ENCODE results near the gene HIVEP3. TPM values are rescaled to one million over a fixed set of nuclear protein-coding genes. Genes with fewer than 3 reads are reported as not detected.

HIVEP3 gene
- total RNA-seq, 2 experiments from 2014 or later = 26.3 to 27.2 TPM

DNA sequence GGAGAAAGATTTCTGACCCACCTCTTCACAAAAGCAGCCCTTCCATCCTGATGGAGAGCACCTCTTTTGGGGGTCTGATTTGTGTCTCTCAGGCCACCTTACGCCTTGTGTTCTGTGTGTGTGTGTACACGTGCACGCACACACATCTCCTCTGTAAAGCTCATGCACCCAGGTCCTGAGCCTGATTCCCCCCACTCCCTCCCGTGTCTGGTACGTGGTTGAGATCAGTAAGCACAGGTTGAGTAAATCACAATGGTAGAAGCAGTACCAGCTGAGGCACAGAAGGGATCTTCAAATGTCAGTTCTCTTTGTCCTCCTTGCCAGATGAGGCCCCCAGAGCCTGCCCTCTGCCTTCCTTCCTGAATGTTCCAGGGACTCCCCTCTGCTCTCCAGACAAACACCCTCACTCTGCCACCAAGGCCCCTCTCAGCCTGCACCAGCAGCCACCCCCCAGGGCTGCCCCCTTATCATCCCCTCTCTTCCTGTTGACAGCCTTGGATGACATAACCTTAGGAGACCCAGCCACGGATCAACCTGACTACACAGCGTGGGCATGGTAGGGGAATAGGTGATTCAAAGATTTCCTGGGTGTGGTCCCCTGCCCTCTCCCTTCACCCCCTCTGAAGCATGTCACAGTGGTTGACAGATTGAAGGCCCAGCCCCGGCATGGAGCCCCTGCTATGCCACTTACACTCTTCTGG, 112.8 kb downstream of the HIVEP3 start:
- POLR2A ChIA-PET = no interaction called here

GRCh38 chr1:41804176-41804575, 114.5 kb downstream of the HIVEP3 start:
- ChIA-PET CTCF (interaction anchor here (1.4 to 2.5 kb wide), 2 partner anchors 8 to 66 kb away, joined by 3 to 6 read pairs; no protein-coding TSS in a partner anchor), POLR2A (interaction anchor here (1.2 kb wide), 1 partner anchor 143 kb away, joined by 3 read pairs; no protein-coding TSS in a partner anchor)

More for the DNA sequence above, 112.8 kb downstream of the HIVEP3 start:
- CTCF ChIA-PET = interaction anchor here (1.2 to 1.8 kb wide), 4 partner anchors 9 to 231 kb away, joined by 3 to 5 read pairs (median 4); no protein-coding TSS in a partner anchor

DNA sequence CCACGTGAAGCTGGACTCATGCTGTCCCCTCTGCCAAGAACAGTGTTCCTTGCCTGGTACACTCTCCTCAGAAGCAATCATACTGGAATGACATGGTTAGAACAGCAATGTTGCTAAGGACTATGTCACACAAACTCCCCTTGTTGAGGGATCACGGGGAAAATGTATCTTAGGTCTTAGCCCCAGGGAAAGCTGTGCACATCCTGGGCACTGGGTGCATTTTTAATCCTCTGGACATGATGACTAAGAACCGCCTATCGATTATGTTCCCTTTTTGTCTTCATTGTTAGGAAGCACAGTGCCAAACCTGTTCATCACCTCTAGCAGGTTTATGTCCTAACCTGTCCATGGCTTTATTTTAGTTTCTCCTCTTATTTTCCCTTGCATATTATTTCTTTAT, 115.1 kb downstream of the HIVEP3 start:
- ChIA-PET CTCF (interaction anchor here (0.6 to 2.5 kb wide), 5 partner anchors 8 to 182 kb away, joined by 3 to 6 read pairs (median 4); no protein-coding TSS in a partner anchor), POLR2A (interaction anchor here (1.2 kb wide), 1 partner anchor 142 kb away, joined by 3 read pairs; no protein-coding TSS in a partner anchor)

- POLR2A ChIA-PET = no interaction called here
- CTCF ChIA-PET = interaction anchor here (0.6 to 2.5 kb wide), 6 partner anchors 9 to 229 kb away, joined by 3 to 6 read pairs (median 4); no protein-coding TSS in a partner anchor
Observed at GRCh38 chr1:41802532-41803501, 115.9 kb downstream of the HIVEP3 start.

- POLR2A ChIA-PET = no interaction called here
- CTCF ChIA-PET = interaction anchor here (1.2 kb wide), 1 partner anchor 226 kb away, joined by 3 read pairs; no protein-coding TSS in a partner anchor
Observed at GRCh38 chr1:41800311-41800829, 118.4 kb downstream of the HIVEP3 start.

DNA sequence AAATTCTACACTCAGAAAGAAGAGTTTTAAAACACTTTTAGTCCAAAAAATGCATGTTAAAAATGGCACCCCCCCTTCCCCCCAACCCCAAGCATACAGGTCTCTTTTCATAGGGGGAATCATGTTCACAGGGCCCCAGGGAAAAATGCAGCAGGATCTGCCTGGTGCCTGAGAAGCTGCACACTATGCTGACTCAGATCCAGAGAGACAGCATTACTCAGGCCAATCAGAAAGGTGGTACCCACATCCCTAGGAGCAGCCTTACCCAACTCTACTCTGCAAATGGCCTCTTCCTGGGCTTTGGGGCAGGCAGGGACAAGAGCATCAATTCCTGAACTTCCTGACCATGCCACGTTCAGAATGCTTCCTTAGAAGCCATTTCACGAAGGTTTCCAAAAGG, 119.0 kb downstream of the HIVEP3 start:
- ChIA-PET CTCF (interaction anchor here (1.2 kb wide), 1 partner anchor 226 kb away, joined by 3 read pairs; no protein-coding TSS in a partner anchor), POLR2A (no interaction called here)

DNA sequence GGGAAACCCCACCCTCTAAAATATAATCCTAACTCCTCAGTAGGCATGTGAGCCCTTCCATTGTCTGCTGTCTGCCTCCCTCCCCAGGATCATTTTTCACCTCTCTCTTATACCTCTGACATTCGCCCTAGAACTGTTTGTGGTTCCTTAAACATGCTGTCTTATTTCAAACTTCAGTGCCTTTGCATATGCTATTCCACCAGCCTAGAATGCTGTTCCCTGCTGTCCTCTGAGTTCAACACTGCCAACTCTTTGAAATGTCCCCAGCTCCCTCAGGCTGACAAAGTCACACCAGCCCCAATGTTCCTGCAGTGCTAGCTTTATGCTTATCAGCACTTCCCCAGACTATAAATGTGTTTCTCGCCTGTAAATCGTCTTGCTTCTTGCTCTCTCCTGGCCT, 119.5 kb downstream of the HIVEP3 start:
- CTCF ChIA-PET = no interaction called here
- POLR2A ChIA-PET = no interaction called here

DNA sequence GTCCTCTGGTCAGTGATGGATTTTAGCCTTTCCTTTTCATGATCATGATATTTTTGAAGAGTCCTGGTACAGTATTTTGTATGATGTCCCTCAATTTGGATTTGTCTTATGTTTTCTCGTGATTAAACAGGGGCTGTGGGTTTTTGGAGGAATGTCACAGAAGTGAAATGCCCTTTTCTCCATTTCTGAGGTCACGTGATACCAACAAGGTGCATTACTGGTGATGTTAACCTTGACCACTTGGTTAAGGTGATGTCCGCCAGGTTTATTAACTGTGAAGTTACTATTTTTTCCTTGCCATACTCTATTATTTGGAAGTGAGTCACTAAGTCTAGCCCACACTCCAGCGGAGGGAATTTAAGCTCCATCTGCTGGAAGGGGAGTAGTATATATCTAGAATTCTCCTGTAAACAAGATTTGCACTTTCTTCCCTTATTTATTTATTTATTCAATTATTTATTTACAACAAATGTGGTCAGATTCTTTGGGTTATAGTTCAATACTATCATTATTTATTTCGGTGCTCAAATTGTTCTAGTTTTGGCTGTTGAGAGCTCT, 123.4 kb downstream of the HIVEP3 start:
- POLR2A ChIA-PET = no interaction called here
- CTCF ChIA-PET = no interaction called here

DNA sequence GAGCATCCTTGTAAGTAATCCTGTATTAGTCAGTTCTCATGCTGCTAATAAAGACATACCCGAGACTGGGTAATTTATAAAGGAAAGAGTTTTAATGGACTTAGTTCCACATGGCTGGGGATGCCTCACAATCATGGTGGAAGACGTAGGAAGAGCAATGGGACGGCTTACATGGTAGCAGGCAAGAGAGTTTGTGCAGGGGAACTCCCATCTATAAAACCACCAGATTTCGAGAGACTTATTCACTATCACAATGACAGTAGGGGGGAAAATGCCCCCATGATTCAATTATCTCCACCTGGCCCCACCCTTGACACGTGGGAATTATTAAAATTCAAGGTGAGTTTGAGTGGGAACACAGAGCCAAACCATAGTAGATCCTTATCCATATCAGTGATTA, 124.7 kb downstream of the HIVEP3 start:
- ChIA-PET POLR2A (no interaction called here), CTCF (no interaction called here)

GRCh38 chr1:41792485-41792770, 126.3 kb downstream of the HIVEP3 start:
- ChIA-PET POLR2A (interaction anchor here (0.6 to 1.0 kb wide), 2 partner anchors 119 to 130 kb away, joined by 3 to 4 read pairs; no protein-coding TSS in a partner anchor), CTCF (interaction anchor here (0.6 to 1.3 kb wide), 3 partner anchors 20 to 1933 kb away, joined by 3 to 4 read pairs (median 3); no protein-coding TSS in a partner anchor)

DNA sequence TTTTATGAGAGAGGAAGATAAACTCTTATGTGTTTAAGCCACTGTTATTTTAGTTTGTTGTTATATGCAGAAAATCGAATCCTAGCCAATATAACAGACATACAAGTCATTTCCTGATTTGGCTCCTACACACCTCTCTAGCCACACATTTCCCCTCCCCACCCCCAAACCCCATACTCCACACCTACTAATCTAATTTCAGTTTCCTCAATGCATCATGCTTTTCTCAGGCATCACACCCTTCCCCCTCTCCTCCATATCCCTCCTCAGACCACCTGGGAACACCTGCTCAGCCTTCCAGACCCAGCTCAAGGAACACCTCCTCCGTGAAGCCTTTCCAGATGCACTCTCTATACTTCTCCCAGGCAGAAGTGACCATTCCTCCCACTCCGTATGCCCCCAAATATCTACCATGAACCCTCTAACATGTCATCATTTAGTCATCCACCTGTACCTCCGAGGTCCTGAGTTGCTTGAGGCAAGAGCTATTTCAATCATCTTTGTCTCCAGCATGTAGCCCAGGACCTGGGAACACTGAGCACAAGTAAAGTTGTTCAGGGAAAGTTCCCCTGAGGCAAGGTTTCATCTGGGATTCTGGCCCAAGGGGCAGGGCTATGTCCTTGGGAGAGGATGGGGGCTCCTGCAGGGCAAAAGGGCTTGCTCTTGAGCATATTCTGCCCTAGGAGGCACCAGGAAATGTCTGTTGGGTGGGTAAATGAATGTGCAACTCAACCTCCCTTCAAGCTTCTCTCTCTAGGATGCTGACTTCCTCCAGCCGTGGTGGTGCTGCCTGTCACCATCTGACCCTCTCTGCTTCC, 126.8 kb downstream of the HIVEP3 start:
- CTCF ChIA-PET = interaction anchor here (0.6 to 1.3 kb wide), 4 partner anchors 20 to 1933 kb away, joined by 3 to 4 read pairs (median 3); no protein-coding TSS in a partner anchor
- POLR2A ChIA-PET = interaction anchor here (0.6 to 1.0 kb wide), 2 partner anchors 118 to 130 kb away, joined by 3 to 4 read pairs; no protein-coding TSS in a partner anchor

- CTCF ChIA-PET = interaction anchor here (1.8 kb wide), 1 partner anchor 217 kb away, joined by 4 read pairs; no protein-coding TSS in a partner anchor
- POLR2A ChIA-PET = no interaction called here
Observed at GRCh38 chr1:41790351-41790750, 128.4 kb downstream of the HIVEP3 start.

GRCh38 chr1:41789661-41790330, 128.9 kb downstream of the HIVEP3 start:
- ChIA-PET POLR2A (no interaction called here), CTCF (interaction anchor here (1.2 to 1.8 kb wide), 2 partner anchors 20 to 216 kb away, joined by 3 to 4 read pairs; no protein-coding TSS in a partner anchor)

DNA sequence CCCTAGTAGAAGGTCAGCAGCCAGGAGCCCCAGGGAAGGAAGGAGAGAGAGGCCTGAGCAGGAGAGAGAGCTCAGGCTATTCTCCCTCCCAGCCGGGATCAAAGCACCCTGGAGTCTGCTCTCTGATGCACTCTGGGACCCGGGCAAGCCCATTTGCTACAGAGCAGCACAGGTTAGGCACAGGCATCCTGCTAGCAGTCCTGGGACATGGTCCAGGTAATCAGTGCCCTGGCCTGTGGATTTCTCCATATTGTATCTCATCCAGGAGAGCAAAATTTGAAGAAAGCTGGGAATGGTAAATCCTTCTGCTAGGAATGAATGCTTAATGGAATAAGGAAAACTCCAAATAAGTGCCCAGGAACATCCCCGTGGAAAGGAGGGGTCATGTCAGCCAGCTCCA, 130.3 kb downstream of the HIVEP3 start:
- CTCF ChIA-PET = interaction anchor here (1.2 to 1.8 kb wide), 2 partner anchors 19 to 215 kb away, joined by 3 to 4 read pairs; no protein-coding TSS in a partner anchor
- POLR2A ChIA-PET = no interaction called here

DNA sequence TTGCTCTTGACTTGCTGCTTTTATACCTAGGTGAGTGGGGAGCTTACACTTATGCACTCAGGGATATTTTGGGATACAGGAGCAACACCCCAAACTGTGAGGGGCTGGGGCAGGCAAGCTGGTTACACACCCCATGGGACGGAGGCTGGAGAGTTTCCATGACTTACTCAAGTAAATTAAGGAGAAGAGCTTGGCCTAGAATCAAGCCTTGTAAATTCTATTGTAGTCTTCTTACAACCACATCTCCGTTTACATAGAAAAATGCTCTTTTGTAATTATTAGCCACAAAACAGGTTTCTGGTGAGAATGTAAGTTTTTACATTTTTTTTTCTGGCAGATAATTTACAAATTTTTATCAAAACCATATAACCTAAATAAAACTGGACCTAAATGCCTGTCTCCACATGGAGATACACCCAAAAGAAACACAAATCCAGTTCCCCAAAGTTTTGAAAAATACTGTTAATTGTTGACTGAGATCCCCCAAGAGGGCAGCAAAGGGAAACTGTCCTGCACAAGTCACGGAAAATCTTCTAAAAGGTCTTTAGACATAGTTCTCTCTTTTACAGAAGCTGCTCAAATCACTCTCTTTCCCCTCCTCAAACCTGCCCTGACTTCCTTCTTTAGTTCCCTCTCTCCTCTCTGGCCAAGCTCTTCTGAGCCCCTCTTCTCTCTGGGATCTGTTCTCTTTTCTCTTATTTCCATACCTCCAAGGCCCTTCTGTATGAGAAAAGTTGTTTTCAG, 134.0 kb downstream of the HIVEP3 start:
- CTCF ChIA-PET = no interaction called here
- POLR2A ChIA-PET = no interaction called here

- ChIA-PET POLR2A (interaction anchor here (0.6 kb wide), 1 partner anchor 115 kb away, joined by 3 read pairs; no protein-coding TSS in a partner anchor), CTCF (no interaction called here)
Observed at GRCh38 chr1:41783189-41783639, 135.5 kb downstream of the HIVEP3 start.

DNA sequence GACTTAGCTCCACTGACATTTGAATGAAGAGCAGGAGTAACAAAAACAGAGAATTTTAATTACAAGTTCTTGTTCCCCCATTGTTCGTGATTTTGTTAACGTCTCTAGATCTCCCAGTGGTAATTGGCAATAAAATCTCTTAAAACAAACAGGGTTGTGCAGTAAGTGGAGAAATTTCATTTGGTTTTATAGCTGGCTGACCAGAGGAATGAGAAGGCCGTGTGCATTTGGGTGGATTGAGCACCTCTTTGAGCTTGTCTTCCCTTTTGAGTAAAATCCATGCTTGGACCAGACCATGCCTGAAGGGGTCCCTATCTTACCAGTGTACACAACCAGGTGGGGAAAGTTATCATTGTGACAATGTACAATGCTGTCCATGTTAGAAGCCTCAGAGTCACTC, 137.8 kb downstream of the HIVEP3 start:
- CTCF ChIA-PET = interaction anchor here (1.8 kb wide), 1 partner anchor 13 kb away, joined by 4 read pairs; no protein-coding TSS in a partner anchor
- POLR2A ChIA-PET = no interaction called here

Data from activated CD8-positive, alpha-beta memory T cell treated with anti-CD3 and anti-CD28 coated beads for 36 hours (primary cell).